Stromal cell of bone marrow (primary cell): ENCODE measurements around the gene ZNF684.
"Not testable (repeated sequence)": the region's sequence is repeated elsewhere in the genome, so short reads cannot be mapped to it uniquely, and the experiment has no call there.

Experiments used
- DNase-seq: peaks from one replicate; pipeline ENCODE4 v3.0.0-alpha.2; 2012; ENCODE audit warnings: low read depth

ZNF684 gene

DNA sequence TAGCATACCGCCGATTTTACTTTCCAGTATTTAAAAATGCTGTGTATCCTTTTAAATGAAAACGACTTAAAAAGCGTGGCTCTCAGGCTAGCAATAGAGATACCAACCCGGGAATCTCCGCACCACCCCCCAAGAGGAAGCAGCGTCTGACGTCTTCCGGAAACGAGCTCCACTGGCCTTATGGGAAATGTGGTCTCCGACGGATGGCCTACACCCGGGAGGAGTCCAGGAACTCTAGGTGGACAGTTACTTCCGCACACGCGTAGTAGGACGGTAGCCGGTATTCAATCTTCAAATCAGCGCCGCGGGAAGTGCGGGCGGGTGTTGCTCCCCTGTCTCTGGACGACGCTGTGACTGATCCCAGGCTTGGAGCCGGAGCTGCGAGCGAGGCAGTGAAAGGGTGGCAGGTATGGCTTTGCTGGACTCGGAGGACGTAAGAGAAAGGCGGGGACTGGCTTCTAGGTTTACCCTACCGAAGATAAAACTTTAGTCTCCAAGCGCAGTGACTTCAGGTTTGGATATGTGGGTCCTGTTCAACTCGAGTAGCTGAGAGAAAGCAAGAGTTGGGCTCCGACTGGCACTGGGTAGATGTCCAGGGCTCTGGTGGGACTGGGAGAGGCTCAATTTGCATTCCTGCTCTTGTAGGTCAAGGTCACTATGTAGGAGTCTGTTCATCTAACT is at the start of gene ZNF684:
ZNF684 (plus strand) TSS at position 257 of the 681 bp plus-strand sequence. CDS start 1,530 bp downstream, outside the sequence.
- DNase-seq = peak; percentile 91

DNA sequence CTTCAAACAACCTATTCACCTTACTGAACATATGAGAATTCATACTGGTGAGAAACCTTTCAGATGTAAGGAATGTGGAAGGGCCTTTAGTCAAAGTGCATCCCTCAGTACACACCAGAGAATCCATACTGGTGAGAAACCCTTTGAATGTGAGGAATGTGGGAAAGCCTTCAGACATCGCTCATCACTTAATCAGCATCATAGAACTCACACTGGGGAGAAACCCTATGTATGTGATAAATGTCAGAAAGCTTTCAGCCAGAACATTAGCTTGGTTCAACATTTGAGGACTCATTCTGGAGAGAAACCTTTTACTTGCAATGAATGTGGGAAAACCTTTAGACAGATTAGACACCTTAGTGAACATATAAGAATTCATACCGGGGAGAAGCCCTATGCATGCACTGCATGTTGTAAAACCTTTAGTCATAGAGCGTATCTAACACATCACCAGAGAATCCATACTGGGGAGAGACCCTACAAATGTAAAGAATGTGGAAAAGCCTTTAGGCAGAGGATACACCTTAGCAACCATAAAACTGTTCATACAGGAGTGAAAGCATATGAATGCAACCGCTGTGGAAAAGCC is 36.0 kb upstream of the ZNF684 start:
- DNase-seq = no peak

DNA sequence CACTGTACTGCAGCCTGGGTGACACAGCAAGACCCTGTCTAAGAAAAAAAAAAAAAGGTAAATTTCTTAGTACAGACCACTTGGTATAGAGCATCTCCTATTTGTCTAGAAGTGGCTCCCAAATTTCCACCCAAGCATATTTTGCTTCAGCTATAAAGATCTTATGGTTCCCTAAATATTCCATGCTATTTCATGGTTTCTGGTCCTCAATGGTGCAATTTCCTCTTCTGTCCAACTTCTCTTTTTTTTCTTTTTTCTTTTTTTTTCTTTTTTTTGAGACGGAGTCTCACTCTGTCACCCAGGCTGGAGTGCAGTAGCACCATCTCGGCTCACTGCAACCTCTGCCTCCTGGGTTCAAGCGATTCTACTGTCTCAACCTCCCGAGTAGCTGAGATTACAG is 28.8 kb upstream of the ZNF684 start:
- not testable (repeated sequence) for DNase-seq

DNA sequence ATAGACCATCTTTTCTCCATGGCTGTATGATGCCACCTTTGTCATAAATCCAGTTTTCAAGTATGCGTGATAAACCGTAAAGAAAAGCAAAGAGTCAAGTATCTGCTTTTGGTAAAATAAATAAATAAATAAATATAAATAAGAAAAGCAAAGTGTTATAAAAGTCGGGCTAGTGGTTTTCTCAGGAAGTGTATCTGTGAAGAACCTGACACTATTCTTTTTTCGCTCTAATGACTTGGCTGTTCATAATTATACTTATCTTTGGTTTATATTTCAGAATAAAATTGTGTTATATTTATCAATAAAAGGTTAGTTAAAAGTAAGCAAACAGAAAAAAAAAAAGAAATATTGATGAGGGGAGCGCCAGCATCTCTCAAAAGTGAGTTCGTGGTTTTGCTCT is 23.5 kb upstream of the ZNF684 start:
- DNase-seq = no peak

DNA sequence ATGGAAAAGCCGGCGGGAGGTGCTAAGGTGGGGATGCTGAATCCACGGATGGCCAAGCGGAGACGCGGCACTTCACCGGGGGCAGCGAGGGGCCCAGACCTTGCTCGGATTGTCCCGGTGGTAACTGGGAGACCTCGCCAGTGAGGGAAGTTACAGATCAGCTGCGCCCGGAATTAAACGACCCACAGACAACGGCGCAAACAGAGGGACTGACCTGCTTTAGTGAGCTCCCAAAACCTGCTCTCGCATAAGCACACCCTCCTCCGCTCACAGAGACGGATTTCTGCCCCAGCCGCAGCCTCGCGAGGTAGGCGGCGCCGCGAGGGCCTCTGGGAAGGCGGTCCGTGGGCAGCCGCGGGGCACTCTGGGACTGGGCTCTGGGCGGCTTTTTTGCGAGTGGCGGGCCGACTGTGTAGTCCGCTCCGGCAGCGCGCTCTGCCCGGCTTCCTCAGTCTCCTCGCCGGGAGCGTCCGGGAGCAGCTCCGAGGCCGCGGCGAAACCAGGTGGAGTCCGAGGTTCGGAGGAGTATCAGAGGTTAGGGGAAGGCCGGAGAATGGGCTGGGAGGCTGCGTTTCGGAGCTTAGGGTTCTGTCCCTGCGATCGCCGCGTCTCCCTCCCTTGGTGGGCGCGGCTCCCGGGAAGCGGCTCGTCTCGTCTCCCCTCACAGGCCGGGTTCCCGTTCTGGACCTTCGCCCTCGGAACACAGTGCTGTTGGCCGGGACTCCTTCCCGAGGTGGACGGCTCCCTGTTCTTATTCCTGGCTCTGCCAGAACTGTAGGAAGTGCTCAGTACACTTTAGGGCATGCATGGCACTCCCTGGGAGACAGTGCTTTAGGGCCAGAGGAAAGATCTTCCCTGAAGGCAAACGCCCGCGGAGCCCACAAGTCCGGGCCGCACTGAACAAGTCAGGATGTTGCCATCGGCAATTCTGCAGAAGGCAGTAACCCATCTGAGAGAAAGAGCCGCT is 22.8 kb upstream of the ZNF684 start, which contains the start of gene EXO5:
EXO5 (plus strand) TSS at position 393 of the 967 bp plus-strand sequence. CDS start 5,778 bp downstream, outside the sequence.
- peak; percentile 68 for DNase-seq

DNA sequence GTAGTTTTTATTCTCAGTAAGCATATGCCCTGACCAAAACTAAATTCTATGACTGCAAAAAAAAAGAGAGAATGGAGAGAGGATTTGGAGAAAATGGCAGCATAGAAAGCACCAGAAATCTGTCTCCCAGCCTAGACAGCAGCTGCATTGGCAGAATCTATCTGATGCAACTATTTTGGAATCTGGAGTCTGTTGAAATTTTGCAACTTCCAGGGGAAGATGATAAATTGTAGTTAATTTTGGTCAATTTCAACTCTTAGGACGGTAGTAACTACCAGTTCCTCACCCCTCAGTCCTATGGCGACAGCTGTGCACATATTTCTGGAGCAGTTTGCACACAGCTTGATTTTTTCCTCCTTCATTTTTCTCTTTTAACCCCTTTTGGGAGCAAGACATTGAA is 11.9 kb upstream of the ZNF684 start:
- no peak for DNase-seq

DNA sequence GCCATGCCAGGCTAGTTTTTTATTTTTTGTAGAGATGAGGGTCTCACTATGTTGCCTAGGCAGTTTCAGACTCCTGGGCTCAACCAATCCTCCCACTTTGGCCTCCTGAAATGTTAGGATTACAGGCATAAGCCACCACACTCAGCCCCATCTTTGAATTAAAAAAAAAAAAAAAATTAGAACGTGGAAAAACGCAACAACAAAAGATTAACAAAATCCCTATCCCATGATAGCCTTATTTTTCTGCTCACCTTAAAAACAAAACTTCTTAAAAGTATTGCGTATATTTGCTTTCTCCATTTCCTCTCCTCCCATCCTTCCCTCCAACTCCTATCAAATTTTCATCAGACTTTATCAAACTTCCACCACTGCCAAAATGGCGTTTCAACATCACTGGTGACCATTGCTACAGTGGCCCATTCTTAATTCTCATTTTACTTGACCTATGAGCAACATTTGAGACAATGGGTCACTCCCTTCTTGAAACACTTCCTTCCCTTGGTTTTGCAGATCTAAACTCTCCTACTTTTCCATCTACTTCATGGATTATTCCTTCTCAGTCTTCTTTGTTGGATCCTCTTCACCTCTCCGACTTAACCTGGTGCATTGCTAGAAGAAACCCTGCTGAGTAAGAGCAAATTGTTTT is 579 bp upstream of the ZNF684 start:
- peak; percentile 9 for DNase-seq

DNA sequence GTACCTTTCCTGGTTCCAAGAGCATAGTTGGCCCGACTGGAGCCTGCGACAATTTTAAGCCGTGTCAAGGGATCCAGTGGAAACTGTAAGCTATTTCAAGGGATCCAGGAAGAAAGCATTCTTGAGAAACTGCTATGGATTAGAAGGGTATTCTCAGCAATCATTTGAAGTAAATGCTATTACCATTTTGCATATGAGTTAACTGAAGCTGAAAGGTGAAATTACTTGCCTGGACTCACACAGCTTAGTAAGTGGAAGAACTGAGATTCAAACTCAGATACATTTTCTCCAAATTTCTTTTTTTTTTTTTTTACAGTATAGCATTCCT is 589 bp downstream of the ZNF684 start:
- DNase-seq = no peak

DNA sequence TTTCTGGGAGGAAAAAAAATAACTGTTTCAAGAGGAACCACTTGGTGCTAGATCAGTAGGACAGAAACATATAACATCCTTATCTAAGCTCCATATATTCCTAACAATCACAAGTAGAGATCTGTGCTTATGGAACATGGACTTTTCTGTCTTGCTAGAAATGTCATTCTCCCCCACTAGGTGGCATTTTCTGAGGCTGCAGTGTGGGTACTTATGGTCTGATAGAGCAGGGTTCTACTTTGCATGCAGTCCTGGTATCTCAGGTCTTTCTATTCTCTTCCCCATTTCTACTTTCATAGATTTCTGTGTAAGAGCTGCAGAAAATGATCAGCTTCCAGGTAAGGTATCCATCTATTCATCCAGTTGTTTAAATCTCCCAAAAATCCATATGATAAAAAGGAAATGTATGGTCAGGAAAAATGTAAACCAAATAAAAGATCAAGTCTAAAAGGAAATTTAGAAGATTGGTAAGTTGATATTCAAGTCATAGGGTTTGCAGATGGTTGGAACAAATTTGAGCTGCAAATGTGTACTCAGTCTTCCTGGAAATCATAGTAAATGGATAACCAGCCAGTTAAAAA is 1.5 kb downstream of the ZNF684 start:
- DNase-seq = peak; percentile 24

DNA sequence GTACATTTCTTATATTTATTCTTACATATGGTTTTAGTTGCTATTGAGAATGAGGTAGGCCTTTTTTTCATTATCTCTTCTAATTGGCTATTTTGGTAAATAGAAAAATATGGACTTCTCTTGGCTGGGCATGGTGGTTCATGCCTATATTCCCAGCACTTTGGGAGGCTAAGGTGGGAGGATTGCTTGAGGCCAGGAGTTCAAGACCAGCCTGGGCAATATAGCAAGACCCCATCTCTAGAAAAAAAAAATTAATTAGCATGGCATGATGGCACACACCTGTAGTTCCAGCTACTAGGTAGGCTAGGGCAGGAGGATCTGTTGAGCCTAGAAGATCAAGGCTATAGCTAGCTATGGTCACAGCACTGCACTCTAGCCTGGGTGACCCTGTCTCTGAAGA is 3.2 kb downstream of the ZNF684 start:
- no peak for DNase-seq

DNA sequence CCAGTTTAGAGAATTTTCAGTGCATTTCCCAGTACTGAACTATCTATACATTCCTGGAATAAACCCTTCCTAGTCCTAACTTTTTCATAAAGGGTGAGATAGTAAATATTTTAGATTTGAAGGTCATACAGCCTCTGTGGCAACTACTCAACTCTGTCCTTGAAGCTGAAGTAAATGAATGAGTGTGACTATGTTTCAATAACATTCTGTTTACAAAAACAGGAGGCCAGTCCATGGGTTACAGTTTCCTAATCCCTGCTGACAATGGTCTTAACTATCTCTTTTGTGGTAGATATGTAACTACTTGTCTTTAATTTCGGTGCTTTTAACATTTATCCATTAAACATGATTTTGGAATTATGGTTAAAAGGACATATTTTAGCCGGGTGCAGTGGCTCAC is 4.3 kb downstream of the ZNF684 start:
- DNase-seq = no peak

DNA sequence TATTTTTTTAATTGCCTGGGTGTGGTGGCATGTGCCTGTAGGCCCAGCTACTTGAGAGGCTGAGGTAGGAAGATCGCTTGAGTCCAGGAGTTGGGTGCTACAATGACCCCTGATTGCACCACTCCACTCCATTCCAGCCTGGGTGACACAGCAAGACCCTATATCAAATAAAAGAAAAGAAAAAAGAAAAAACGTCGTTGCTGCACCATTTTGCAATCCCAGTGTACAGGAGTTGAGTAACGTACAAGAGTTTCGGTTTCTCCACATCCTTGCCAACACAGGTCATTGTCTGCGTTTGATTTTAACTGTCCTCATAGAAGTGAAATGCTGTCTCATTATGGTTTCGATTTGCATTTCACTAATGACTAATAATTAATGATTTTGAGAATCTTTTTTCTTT is 7.9 kb downstream of the ZNF684 start:
- no peak for DNase-seq

DNA sequence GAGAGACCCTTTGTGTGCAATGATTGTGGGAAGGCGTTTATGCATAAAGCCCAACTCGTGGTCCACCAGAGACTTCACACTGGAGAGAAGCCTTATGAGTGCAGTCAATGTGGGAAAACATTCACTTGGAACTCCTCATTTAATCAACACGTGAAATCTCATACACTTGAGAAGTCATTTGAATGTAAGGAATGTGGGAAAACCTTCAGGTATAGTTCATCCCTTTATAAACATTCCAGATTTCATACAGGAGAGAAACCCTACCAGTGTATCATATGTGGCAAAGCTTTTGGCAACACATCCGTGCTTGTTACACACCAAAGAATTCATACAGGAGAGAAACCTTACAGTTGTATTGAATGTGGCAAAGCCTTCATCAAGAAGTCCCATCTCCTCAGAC is 15.5 kb downstream of the ZNF684 start:
- no peak for DNase-seq

DNA sequence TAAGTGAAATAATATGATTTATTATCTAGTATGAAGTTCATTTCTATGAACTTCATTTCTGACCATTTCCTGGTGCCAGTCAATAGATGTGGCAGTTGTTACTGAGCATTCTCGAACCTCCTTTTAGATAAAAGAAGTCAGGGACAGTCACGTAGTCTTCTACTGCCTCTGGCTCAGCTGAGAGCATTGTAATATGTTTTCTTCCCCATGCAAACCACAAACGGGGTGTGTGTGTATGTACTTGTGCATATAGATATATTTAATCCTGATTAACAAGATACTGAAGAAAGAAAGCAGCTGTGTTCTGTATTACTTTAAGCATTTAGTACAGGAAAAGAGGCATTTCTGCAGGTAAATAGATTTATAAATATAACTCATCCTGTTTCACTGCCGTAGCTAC is 21.6 kb downstream of the ZNF684 start:
- DNase-seq = no peak

DNA sequence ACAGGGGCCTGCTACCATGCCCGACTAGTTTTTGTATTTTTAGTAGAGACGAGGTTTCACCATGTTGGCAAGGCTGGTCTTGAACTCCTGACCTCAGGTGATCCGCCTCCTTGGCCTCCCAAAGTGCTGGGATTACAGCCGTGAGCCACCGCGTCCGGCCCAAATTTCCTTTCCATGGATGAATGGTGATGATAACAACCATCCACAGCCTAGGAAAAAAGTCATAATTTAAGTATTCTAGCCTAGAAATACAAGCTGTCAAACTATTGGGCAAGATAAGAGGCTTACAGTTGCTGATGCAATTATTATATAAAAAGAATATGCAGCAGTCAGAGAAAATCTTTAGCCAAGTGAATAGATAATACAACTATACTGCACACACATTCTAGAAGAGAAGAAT is 23.4 kb downstream of the ZNF684 start:
- DNase-seq = not testable (repeated sequence)

DNA sequence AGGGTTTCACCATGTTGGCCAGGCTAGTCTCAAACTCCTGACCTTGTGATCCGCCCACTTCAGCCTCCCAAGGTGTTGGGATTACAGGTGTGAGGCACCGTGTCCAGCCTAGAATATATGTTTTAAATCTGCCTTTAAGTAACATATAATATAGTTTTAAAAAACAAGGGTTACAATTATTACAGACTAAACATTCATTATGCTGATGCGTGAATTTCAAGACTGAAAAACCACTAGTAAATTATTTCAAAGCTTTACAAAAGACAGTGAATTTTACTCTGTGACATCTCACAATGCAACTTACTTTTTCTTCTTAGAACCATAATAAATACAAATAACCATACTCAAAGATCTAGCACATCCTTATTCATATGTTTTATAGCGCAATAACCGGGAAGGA is 24.7 kb downstream of the ZNF684 start:
- no peak for DNase-seq

DNA sequence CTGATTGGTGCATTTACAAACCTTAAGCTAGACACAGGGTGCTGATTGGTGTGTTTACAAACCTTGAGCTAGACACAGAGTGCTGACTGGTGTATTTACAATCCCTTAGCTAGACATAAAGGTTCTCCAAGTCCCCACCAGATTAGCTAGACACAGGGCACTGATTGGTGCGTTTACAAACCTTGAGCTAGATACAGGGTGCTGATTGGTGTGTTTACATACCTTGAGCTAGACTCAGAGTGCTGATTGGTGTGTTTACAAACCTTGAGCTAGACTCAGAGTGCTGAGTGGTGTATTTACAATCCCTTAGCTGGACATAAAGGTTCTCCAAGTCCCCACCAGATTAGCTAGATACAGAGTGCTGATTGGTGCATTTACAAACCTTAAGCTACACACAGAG is 26.8 kb downstream of the ZNF684 start:
- not testable (repeated sequence) for DNase-seq

DNA sequence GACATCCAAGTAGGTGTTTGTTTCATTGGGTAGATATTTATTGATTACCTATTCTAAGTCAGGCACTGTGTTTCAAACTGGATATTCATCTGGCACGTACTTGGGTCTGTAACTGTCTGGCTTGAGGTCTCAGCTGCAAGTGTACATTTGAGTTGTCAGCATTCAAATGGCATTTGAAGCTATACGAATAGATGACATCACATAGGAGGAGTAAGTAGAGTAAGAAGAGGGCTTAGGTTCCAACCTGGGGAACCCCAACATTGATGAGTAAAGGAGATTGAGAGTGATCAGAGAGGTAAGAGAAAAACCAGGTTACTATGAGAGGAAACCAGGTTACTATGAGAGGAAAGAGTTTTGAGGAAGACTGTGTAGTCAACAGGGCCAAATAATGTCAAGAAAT is 30.7 kb downstream of the ZNF684 start:
- no peak for DNase-seq

DNA sequence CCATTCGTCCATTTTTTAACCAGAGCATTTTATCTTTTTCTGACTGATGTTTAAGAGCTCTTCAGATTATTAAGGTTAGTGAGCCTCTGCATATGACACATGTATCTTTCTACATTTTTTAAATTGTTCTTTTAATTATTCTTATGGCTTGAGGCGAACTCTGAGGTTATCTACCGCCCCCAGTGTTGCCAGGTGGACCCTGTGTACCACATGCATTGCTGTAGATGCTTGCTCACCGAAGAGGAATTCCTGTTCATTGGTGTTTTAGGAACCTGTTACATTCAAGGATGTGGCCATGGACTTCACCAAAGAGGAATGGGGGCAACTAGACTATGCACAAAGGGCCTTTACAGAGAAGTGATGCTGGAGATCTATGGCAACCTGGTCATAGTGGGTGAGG is 31.8 kb downstream of the ZNF684 start:
- no peak for DNase-seq

DNA sequence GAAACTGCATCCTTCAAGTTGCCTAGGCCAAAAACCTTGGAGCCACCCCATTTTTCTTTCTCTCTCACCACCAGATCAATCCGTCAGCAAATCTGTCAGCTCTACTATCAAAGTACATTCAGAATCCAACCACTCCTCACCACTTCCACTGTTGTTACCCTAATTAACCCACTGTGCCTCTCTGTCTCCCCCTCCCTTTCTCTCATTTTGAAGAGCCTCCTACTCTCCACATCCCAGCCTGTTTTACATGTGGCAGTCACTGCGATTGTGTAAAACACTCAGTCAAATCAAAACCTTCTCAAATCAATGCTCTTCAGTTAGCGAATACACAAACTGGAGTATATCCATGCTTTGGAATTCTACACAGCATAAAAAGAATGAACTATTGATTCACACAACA is 33.1 kb downstream of the ZNF684 start:
- no peak for DNase-seq

DNA sequence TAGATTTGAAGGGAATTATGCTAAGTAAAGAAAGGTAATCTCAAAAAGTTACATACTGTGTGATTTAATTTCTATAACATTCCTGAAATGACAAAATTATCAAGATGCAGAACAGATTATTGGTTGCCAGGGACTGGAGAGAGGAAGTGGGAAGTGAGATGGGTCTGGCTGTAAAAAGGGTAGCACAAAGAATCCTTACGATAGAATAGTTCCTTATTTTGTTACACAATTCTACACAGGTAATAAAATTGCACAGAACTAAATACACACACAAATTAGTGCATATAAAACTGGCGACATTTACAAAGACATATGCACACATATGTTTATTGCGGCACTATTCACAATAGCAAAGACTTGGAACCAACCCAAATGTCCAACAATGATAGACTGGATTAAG is 33.5 kb downstream of the ZNF684 start:
- no peak for DNase-seq

DNA sequence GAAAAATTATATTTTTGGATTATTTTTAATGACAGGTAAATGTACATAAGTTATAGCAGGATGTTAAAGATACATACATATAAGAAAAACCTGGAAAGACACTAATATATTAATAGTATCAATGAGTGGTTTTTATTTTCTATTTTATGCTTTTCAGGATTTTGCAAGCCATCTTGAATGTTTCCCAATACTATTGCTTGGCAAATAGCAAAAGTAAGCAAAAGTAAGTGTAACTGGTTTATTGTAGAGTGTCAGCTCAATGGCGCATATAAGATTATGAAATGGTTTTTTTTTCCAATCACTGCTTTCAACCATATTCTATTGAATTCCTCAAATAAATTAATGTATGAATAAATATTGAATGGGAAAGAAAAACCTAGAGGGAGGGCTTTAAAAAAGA is 36.4 kb downstream of the ZNF684 start:
- DNase-seq = no peak
